OCI-M2 (cell line): ENCODE results near the gene CALR3.

Experiments used
- DNase-seq: peaks from one replicate; lab custom pipeline; 2025; ENCODE audit not compliant: unreplicated experiment; lab: John Stamatoyannopoulos, UW

Gene CALR3

DNA sequence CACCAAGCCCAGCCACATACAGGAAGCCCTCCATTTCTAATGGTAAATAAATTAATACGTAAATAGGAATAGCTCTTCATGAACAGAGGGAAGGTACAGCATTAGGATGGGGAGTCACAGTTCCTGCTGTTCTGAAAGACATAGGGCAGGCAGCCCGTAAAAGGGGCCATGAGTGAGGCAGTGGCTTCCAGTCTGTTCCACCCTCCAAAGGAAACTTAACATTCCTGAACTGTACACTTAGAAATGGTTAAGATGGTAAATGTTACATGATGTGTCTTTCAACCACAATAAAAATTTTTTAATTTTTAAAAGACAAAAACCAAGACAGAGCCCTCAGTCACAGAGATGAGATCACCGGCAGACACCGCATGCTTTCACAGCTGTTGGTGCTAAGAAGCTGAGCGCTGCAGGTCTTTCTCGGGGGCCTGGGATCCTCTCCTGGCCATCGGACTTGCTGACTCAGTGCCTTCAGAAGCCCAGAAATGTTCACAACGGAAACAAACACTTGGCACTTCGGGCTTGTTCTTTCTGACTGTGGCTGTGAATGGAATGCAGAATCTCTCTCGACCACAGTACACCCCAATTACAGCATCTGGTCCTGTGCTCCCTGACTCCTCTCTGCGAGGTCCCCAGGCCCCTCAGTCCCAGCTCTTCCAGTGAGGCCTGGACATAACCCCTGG is 60.6 kb downstream of the CALR3 start:
- no peak for DNase-seq

DNA sequence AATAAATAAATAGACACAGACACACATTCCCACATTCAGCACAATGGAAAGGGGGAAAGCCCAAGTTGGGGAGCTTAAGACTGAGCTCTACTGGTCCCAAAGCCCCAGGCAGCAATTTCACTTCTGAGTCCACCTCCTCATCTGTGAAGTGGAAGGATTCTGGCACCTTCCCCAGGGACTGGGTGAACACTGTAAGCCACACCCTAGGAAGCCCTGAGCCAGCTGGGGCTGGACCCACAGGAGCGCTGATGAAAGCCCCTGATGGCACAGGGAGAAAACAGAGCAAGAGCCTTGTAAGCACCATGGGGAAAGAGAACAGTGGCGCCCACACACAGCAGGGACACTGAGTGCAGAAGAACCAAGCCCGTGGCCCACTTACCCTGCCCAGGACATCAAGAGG is 62.0 kb downstream of the CALR3 start:
- no peak for DNase-seq

DNA sequence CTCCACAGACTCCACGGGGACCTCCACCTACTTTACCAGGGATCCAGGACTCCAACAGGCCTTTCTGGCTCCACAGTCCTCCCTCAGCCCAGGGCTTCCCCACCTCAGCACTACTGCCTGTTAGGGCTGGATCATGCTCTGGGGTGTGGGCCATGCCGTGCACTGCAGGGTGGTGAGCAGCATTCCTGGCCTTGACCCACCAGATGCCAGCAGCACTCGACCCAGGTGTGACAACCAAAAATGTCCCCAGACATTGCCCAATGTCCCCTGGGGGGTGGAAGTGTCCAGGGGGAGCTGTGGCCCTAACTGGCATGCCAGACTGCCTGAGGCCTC is 66.2 kb downstream of the CALR3 start:
- DNase-seq, result no peak

DNA sequence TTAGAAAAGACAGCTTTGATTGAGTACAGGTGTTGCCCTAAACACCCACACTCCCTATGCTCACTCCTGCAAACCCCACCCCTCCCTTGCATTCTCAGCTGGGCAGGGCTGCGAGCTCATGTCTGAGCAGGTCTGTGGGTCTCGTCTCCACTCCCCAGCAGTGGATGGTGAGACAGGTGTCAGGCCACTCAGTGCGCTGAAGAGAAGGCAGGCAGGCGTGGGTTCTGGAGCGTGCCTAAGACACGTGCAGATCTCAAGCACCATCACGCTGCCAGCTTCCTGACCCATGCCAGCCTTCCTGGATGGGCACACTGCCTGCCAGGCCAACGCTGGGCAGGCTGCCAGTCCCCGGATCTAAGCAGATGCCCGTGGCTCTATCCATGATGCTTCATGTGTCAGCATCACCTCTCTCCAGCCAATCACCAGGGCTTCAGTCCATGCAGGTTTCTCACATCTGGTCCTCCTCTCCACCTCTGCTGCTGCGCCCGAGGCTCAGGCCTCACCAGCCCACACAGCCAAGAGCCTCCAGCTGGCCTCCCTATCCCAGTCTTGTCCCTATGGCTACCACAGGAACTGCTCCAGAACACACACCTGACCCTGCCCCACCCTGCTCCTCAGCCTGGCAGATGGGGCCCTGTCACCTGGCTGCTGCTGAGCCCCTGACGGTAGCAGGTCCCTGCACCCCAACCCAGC is 66.8 kb downstream of the CALR3 start:
- DNase-seq, result no peak
